NT2/D1 (cell line): ENCODE measurements around the gene TIAM1.

Source experiments
- DNase-seq: peaks from one replicate; pipeline ENCODE4 v3.0.0-alpha.2; 2011; ENCODE audit warnings: low read depth, low spot score
- H3K27me3 ChIP-seq: 2 replicates; pipeline ENCODE4 v1.6.0; 2011; ENCODE audit warnings: mild to moderate bottlenecking; ENCODE audit not compliant: insufficient read length, insufficient read depth
- H3K36me3 ChIP-seq: 2 replicates; pipeline ENCODE4 v1.6.1; 2011; ENCODE audit warnings: mild to moderate bottlenecking, low read length, mixed read lengths; ENCODE audit not compliant: insufficient read depth, insufficient read length
- H3K4me1 ChIP-seq: 2 replicates; pipeline ENCODE4 v1.5.1; 2011; ENCODE audit not compliant: insufficient read depth, insufficient read length
- H3K4me3 ChIP-seq: 2 replicates; pipeline ENCODE4 v1.5.1; 2011; ENCODE audit warnings: low read depth; ENCODE audit not compliant: insufficient read length
- H3K9ac ChIP-seq: 2 replicates; pipeline ENCODE4 v1.6.0; 2011; ENCODE audit warnings: low read depth; ENCODE audit not compliant: insufficient read length
- H3K9me3 ChIP-seq: 2 replicates; pipeline ENCODE4 v1.5.1; 2011; ENCODE audit warnings: mild to moderate bottlenecking, low read length; ENCODE audit not compliant: insufficient read depth
- SUZ12 ChIP-seq: IDR thresholded peaks from 2 replicates; pipeline ENCODE4 v1.6.1; 2011; ENCODE audit not compliant: insufficient read length, insufficient read depth; ENCODE audit errors: extremely low read depth
- YY1 ChIP-seq: IDR thresholded peaks from 2 replicates; pipeline ENCODE4 v1.6.1; 2011; ENCODE audit not compliant: insufficient read length, insufficient read depth
- ZNF274 ChIP-seq: IDR thresholded peaks from 2 replicates; pipeline ENCODE4 v1.6.1; 2011; ENCODE audit warnings: mild to moderate bottlenecking, low read depth, low read length

The TIAM1 gene

GRCh38 chr21:31294691-31295090 is 49.4 kb downstream of the TIAM1 start:
- TF ChIP-seq ZNF274 (no peak), SUZ12 (no peak), YY1 (no peak)
- H3K9ac ChIP-seq = no peak overlapping the region
- peaks cover 6% of the 10 kb centered on the region for H3K36me3 ChIP-seq
- DNase-seq = no peak
- no peak overlapping the region for H3K4me3 ChIP-seq
- H3K9me3 ChIP-seq = no peaks in the 10 kb centered on the region
- no peaks in the 10 kb centered on the region for H3K27me3 ChIP-seq
- no peaks in the 10 kb centered on the region for H3K4me1 ChIP-seq

DNA sequence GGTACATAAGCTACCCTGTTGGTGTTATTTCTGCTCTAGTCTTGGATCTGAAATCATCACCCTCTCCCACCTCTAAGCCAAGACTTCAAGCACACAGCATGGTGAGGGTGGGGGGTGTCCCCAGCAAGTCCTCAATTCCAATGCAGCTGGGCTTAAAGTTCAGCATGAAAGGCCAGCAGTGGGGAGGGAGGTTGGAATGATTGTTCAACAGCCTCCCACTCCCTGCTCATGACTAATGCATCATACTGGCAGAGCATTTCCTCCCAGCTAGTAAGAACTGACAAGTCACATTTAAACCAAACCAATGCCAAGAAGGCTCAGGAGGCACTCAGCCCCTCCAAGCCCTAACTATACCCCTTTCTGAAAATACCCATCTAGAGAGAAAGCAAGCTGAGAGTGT is 50.1 kb downstream of the TIAM1 start:
- Histone ChIP-seq H3K27me3 (no peaks in the 10 kb centered on the region), H3K36me3 (peaks cover 6% of the 10 kb centered on the region), H3K9me3 (no peaks in the 10 kb centered on the region), H3K9ac (no peak overlapping the region), H3K4me1 (no peaks in the 10 kb centered on the region), H3K4me3 (no peak overlapping the region)
- peak; percentile 23 for DNase-seq
- TF ChIP-seq YY1 (no peak), ZNF274 (no peak), SUZ12 (no peak)

GRCh38 chr21:31290765-31291164 is 53.3 kb downstream of the TIAM1 start:
- no peak for TF ChIP-seq SUZ12
- TF ChIP-seq ZNF274 = no peak
- no peak for TF ChIP-seq YY1
- H3K4me3 ChIP-seq = no peak overlapping the region
- DNase-seq = no peak
- H3K27me3 ChIP-seq = no peaks in the 10 kb centered on the region
- peaks cover 6% of the 10 kb centered on the region for H3K36me3 ChIP-seq
- H3K9ac ChIP-seq = no peak overlapping the region
- no peaks in the 10 kb centered on the region for H3K4me1 ChIP-seq
- H3K9me3 ChIP-seq = peaks cover 6% of the 10 kb centered on the region; the same call in 1 of the 2 replicates

DNA sequence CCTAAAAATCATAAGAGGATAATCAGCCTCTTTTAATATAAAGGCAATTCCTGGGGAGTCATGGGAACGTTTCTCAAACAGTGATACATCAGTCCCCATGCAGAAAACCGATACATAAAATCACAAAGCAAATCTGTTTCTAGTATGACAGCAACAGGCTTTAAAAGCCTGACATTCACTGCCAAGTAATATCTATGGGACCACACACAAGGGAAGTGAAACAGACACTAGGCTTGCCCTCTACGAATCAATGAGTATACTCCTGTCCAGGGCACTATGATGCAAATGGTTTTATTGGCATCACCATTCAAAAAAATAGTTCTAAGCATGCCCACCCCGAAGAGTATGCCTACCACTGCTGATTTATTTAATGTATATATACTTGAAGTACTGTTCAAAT is 54.4 kb downstream of the TIAM1 start:
- TF ChIP-seq SUZ12 (no peak), YY1 (no peak), ZNF274 (no peak)
- no peak for DNase-seq
- H3K9ac ChIP-seq = no peak overlapping the region
- H3K4me1 ChIP-seq = peaks cover 6% of the 10 kb centered on the region
- H3K9me3 ChIP-seq = peaks cover 6% of the 10 kb centered on the region; the same call in 1 of the 2 replicates
- peaks cover 9% of the 10 kb centered on the region for H3K36me3 ChIP-seq
- H3K27me3 ChIP-seq = no peaks in the 10 kb centered on the region
- H3K4me3 ChIP-seq = no peak overlapping the region

DNA sequence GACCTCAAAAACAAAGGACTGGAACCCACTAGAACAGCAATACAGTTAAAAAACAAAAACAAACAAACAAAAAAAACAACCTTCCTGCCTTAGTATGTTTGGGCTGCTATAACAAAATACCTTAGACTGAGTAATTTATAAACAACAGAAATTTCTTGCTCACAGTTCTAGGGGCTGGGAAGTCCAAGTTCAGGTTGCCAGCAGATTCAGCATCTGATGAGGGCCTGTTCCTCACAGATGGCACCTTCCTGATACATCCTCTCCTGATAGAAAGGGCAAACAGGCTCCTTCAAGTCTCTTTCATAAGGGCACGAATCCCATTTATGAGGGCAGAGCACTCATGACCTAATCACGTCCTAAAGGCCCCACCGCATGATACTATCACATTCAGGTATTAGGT is 55.9 kb downstream of the TIAM1 start:
- Histone ChIP-seq H3K4me3 (no peak overlapping the region), H3K9ac (no peak overlapping the region), H3K4me1 (peaks cover 6% of the 10 kb centered on the region), H3K27me3 (no peaks in the 10 kb centered on the region), H3K36me3 (peaks cover 7% of the 10 kb centered on the region), H3K9me3 (peaks cover 6% of the 10 kb centered on the region; the same call in 1 of the 2 replicates)
- no peak for DNase-seq
- TF ChIP-seq YY1 (no peak), SUZ12 (no peak), ZNF274 (no peak)

- H3K4me1 ChIP-seq = peaks cover 6% of the 10 kb centered on the region
- no peaks in the 10 kb centered on the region for H3K27me3 ChIP-seq
- H3K36me3 ChIP-seq = peaks cover 3% of the 10 kb centered on the region
- DNase-seq = no peak
- peaks cover 6% of the 10 kb centered on the region; the same call in 1 of the 2 replicates for H3K9me3 ChIP-seq
- H3K9ac ChIP-seq = no peak overlapping the region
- TF ChIP-seq SUZ12 (no peak), ZNF274 (no peak), YY1 (no peak)
- no peak overlapping the region for H3K4me3 ChIP-seq
Measured at GRCh38 chr21:31287201-31287600, 56.9 kb downstream of the TIAM1 start.

GRCh38 chr21:31286621-31287020 is 57.4 kb downstream of the TIAM1 start:
- peaks cover 6% of the 10 kb centered on the region; the same call in 1 of the 2 replicates for H3K9me3 ChIP-seq
- H3K4me1 ChIP-seq = peaks cover 6% of the 10 kb centered on the region
- no peak for DNase-seq
- no peaks in the 10 kb centered on the region for H3K27me3 ChIP-seq
- TF ChIP-seq ZNF274 (no peak), YY1 (no peak), SUZ12 (no peak)
- peaks cover 3% of the 10 kb centered on the region for H3K36me3 ChIP-seq
- H3K9ac ChIP-seq = no peak overlapping the region
- H3K4me3 ChIP-seq = no peak overlapping the region
